ENCODE results near the gene NMBR. TPM values are rescaled to one million over a fixed set of nuclear protein-coding genes. Genes with fewer than 3 reads are reported as not detected.

Gene NMBR
- total RNA-seq, 1 donor from 2014 or later = not detected

Other genes starting within 250 kb of the NMBR start
- gene GJE1, start 14.2 kb downstream of the NMBR start, total RNA-seq = not detected
- gene VTA1, start 141 bp upstream of the NMBR start, total RNA-seq = 38.4 TPM
- 2.9 TPM for gene ADGRG6, start 154.9 kb upstream of the NMBR start, total RNA-seq